ENCODE measurements around the gene RAD1. TPM values are rescaled to one million over a fixed set of nuclear protein-coding genes. Genes with fewer than 3 reads are reported as not detected.
A peak's percentile ranks its signal among the peaks of the same experiment; 100 is the strongest.

RAD1 gene
- total and polyA plus RNA-seq, 4 donors, result 12.9 to 45.7 (median 17.7) TPM

DNA sequence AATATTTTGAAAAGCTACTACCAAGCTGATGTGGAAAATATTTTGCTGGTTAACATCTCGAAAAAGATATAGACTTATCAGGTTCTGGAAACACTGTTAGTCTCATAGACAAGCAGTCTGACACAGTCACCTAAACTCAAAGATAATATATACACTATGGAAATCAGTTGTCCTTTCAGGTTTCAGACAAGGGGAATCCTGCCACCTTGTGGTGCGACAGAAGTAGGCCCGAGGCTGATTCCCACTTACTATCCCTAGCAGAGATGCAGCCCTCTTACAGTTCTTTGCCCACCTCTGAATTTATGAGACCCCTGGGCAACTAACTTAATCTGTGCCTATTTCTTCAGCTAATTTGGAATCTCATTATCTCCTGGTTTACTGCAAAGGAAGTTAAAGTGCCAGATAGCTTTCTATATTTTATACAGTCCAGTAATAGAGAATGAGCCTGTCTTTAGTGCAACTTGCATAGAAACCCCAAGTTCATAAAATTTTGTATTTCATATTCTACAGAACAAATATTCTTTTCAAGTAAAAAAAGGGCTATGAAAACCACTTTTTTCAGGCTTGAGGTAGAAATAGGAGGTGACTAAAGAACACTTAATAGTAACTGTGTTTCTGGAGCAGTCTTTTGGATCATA, 16.9 kb downstream of the RAD1 start:
- ATAC-seq (ENCODE audit: insufficient read depth, low FRiP score) (peak; percentile 89), DNase-seq (peak; percentile 80 to 87 (median 81))
- H3K9me3 ChIP-seq (ENCODE audit: control insufficient read depth in 4 of 4, insufficient read depth in 3 of 4, low read length in 3 of 4), result no peaks in the 10 kb centered on the region
- no peak overlapping the region for H3K9ac ChIP-seq (ENCODE audit: insufficient read depth in 1 of 2, low read length in 2 of 2)
- peaks cover 0 to 4% (median 0%) of the 10 kb centered on the region in 5 donors for H3K4me1 ChIP-seq (ENCODE audit: control insufficient read depth in 5 of 5, insufficient read depth in 5 of 5, low read length in 5 of 5)
- H3K36me3 ChIP-seq (ENCODE audit: control insufficient read depth in 4 of 4, insufficient read depth in 4 of 4, low read length in 4 of 4), result no peaks in the 10 kb centered on the region
- no peak overlapping the region for H3K4me3 ChIP-seq
- H3K27me3 ChIP-seq (ENCODE audit: control insufficient read depth in 3 of 3, insufficient read depth in 3 of 3, low read length in 2 of 3), result no peaks in the 10 kb centered on the region
- 0 to 3% methylated on average over 3 of the region's 3 CpGs for WGBS, 2 donors
- no peak overlapping the region for H3K27ac ChIP-seq (ENCODE audit: low read depth in 1 of 2, low read length in 1 of 2)
- TF ChIP-seq, protein P1, sequence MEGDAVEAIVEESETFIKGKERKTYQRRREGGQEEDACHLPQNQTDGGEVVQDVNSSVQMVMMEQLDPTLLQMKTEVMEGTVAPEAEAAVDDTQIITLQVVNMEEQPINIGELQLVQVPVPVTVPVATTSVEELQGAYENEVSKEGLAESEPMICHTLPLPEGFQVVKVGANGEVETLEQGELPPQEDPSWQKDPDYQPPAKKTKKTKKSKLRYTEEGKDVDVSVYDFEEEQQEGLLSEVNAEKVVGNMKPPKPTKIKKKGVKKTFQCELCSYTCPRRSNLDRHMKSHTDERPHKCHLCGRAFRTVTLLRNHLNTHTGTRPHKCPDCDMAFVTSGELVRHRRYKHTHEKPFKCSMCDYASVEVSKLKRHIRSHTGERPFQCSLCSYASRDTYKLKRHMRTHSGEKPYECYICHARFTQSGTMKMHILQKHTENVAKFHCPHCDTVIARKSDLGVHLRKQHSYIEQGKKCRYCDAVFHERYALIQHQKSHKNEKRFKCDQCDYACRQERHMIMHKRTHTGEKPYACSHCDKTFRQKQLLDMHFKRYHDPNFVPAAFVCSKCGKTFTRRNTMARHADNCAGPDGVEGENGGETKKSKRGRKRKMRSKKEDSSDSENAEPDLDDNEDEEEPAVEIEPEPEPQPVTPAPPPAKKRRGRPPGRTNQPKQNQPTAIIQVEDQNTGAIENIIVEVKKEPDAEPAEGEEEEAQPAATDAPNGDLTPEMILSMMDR (IDR thresholded peaks at IDR 0.05; ENCODE audit: control extremely low read depth, extremely low read depth), result peak; percentile 68

DNA sequence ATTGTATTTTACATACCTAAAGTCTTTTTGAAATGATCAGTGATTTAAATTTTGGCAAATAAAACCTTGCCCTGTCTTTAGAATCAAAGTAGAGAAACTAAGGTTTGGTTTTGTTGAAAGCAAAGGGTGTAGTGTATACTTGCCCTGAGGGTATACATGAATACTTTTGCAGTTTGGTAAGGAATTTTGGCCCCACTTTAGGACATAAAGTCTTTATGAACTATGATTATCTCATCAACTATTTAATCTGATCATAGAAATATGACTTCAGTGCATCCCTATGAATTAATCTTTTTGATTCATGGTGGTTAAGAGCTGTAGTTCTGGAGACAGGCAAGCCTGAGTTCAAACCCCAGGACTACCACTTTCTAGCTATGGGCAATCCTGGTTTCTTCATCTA, 17.7 kb downstream of the RAD1 start:
- Histone ChIP-seq H3K36me3 (ENCODE audit: control insufficient read depth in 4 of 4, insufficient read depth in 4 of 4, low read length in 4 of 4) (no peaks in the 10 kb centered on the region), H3K4me3 (no peak overlapping the region), H3K27ac (ENCODE audit: low read depth in 1 of 2, low read length in 1 of 2) (no peak overlapping the region), H3K9ac (ENCODE audit: insufficient read depth in 1 of 2, low read length in 2 of 2) (no peak overlapping the region), H3K4me1 (ENCODE audit: control insufficient read depth in 5 of 5, insufficient read depth in 5 of 5, low read length in 5 of 5) (peaks cover 0 to 4% (median 0%) of the 10 kb centered on the region in 5 donors), H3K27me3 (ENCODE audit: control insufficient read depth in 3 of 3, insufficient read depth in 3 of 3, low read length in 2 of 3) (no peaks in the 10 kb centered on the region), H3K9me3 (ENCODE audit: control insufficient read depth in 4 of 4, insufficient read depth in 3 of 4, low read length in 3 of 4) (no peaks in the 10 kb centered on the region)
- DNase-seq, result no peak
- TF ChIP-seq, protein P1 (IDR thresholded peaks at IDR 0.05; ENCODE audit: control extremely low read depth, extremely low read depth), result no peak
- ATAC-seq (ENCODE audit: insufficient read depth, low FRiP score), result no peak

DNA sequence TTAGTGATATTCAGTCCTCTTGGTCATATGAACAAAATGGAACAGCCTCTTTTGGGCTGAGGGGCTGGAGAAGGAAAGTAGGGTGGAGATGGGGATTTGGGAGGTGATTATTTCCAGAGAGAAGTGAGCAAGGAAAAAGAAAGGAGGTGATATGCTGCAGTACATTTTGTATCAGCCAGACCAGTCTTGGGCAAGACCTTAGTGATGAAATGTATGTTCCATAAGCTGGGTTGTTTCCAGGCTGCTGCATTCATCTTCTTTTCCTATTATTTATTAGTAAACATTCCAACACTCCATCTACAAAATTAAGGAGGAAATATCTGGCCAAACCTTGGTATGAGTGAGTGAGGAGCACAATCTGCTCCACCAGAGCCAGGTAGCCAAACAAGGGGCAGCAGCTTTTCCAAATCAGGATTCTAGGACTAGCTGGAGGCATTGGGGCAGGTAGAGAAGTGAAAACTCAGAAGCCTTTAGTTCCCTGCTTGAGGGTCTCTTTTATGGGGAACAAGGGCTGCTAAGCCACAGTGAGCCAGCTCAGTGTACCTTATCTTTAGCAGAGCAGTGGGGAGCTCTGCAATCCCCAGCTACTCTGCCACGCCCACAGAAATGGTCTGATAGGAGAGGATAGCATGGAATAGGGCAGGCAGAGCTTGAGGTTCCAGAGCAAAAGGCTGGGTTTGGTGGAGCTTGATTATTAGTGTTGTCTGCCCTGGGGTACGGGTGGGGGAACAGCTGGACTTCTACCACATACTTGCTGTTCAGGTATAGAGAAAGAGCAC, 19.5 kb downstream of the RAD1 start:
- DNase-seq (peak in 1 of 3 donors; percentile 26), ATAC-seq (ENCODE audit: insufficient read depth, low FRiP score) (no peak)
- no peak overlapping the region for H3K9ac ChIP-seq (ENCODE audit: insufficient read depth in 1 of 2, low read length in 2 of 2)
- no peaks in the 10 kb centered on the region for H3K27me3 ChIP-seq (ENCODE audit: control insufficient read depth in 3 of 3, insufficient read depth in 3 of 3, low read length in 2 of 3)
- TF ChIP-seq, protein P1 (IDR thresholded peaks at IDR 0.05; ENCODE audit: control extremely low read depth, extremely low read depth), result no peak
- no peak overlapping the region for H3K27ac ChIP-seq (ENCODE audit: low read depth in 1 of 2, low read length in 1 of 2)
- no peak overlapping the region for H3K4me3 ChIP-seq
- WGBS, 2 donors, result 90 to 95% methylated on average over 2 of the region's 2 CpGs
- no peaks in the 10 kb centered on the region for H3K36me3 ChIP-seq (ENCODE audit: control insufficient read depth in 4 of 4, insufficient read depth in 4 of 4, low read length in 4 of 4)
- no peaks in the 10 kb centered on the region for H3K9me3 ChIP-seq (ENCODE audit: control insufficient read depth in 4 of 4, insufficient read depth in 3 of 4, low read length in 3 of 4)
- peaks cover 0 to 4% (median 0%) of the 10 kb centered on the region in 5 donors for H3K4me1 ChIP-seq (ENCODE audit: control insufficient read depth in 5 of 5, insufficient read depth in 5 of 5, low read length in 5 of 5)

All from lung (tissue), 12 donors.